OCI-M1 (cell line): ENCODE data around the gene CEP290.
"Not testable (repeated sequence)": the region's sequence is repeated elsewhere in the genome, so short reads cannot be mapped to it uniquely, and the experiment has no call there.

Experiments
- DNase-seq: peaks from one replicate; lab custom pipeline; 2025; lab: John Stamatoyannopoulos, UW

CEP290 gene

DNA sequence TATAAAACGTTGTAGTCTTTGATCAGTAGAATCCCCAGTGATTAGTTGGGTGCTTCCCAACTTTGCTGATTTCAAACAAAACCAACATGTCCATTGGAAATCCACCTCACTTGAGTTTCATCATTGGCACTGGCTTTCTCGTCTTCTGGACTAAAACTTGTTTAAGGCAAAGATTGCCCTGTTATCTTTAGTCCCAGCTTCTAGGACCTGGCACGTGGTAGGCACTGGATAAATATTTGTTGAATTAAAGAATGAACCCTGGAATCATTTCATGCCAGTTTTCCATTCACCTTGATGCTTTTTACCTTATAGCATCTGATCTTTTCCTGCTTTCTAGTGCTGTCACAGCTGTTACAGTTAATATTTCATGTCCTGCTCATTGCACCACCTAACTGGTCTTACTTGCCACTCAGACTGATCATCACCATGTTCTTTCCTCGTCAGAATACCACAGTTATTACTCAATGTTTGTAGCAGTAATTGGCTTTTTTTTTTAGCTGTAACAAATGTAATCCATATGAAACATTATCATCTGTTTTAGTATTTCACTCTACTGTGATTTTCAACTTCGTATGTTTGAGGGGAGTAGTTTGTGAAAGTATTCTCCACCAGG, 105.4 kb downstream of the CEP290 start:
- peak; percentile 69 for DNase-seq

- DNase-seq, result peak; percentile 54
Observed at GRCh38 chr12:88035907-88036289, 106.0 kb downstream of the CEP290 start.

DNA sequence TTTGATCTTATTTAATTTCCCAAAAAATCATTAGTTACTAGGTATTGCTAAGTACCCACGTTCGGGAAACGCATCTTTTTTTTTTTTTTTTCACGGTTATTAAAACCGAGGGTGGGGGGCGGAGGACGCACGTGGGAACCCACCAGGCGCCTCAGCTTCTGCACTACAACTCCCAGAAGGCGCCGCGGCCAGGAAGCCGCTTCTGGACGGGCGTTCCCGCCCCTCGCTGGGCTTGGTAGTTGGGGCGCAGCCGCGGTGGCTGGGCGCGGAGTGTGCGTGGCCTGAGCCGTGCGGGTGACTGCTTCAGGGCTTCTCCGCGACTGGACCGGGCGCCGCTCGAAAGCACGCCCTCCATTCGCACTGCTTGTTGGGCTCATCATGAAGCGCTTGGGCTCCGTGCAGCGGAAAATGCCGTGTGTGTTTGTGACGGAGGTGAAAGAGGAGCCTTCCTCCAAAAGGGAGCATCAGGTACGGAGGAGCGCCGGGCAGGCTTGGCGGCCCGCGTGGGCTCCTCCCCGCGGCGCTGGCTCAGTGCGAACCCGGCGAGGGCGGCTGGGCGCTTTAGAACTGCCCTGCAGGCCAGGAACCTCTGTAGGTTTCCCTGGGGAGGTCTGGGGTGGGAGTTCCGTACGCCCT, 106.5 kb downstream of the CEP290 start:
- peak; percentile 88 for DNase-seq

- DNase-seq, result not testable (repeated sequence)
Observed at GRCh38 chr12:88031161-88031560, 110.7 kb downstream of the CEP290 start.

- no peak for DNase-seq
Observed at GRCh38 chr12:88029093-88029665, 112.7 kb downstream of the CEP290 start, which contains the start of gene C12orf50. Gene C12orf50, minus strand, starts transcription at chr12:88029401. Its CDS starts 2,439 bp downstream, at chr12:88026962.

- no peak for DNase-seq
Observed at GRCh38 chr12:88026196-88026595, 115.7 kb downstream of the CEP290 start.

- DNase-seq, result peak; percentile 24
Observed at GRCh38 chr12:88017964-88018363, 123.9 kb downstream of the CEP290 start.

- DNase-seq, result no peak
Observed at GRCh38 chr12:88015825-88016224, 126.1 kb downstream of the CEP290 start.

DNA sequence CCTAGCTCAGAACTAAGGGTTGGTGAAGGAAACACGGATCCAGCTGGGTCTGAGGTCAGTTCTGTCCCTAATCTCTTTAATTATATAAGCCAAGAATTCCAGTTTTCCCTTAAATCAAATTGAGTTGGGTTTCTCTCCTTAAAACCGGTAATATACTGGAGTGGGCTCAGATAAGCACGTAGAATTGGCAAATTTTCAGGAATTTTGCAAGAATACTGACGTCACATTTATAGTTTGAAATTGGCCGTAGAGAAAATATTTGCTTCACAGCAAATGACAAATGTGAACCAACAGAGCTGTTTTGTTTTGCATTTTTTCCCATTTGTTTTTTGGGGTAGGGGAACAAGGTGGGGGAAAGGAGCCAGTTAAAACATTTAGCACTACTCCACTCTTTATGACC, 130.1 kb downstream of the CEP290 start:
- DNase-seq, result no peak

- DNase-seq, result no peak
Observed at GRCh38 chr12:88006351-88006750, 135.5 kb downstream of the CEP290 start.

GRCh38 chr12:88001327-88001726, 140.6 kb downstream of the CEP290 start:
- DNase-seq, result no peak
